WI38 (cell line): ENCODE data around the gene FBXL12.

Source experiments
- H3K4me3 ChIP-seq: 2 replicates; pipeline ENCODE4 v1.5.1; 2011; ENCODE audit warnings: low read depth, mild to moderate bottlenecking, control low read depth, low read length
- TF ChIP-seq, protein P1 (sequence below): IDR thresholded peaks from 2 replicates; pipeline ENCODE4 v1.5.1; 2012; ENCODE audit warnings: low read depth, mild to moderate bottlenecking, control low read depth, low read length

Gene FBXL12, protein sequence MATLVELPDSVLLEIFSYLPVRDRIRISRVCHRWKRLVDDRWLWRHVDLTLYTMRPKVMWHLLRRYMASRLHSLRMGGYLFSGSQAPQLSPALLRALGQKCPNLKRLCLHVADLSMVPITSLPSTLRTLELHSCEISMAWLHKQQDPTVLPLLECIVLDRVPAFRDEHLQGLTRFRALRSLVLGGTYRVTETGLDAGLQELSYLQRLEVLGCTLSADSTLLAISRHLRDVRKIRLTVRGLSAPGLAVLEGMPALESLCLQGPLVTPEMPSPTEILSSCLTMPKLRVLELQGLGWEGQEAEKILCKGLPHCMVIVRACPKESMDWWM

DNA sequence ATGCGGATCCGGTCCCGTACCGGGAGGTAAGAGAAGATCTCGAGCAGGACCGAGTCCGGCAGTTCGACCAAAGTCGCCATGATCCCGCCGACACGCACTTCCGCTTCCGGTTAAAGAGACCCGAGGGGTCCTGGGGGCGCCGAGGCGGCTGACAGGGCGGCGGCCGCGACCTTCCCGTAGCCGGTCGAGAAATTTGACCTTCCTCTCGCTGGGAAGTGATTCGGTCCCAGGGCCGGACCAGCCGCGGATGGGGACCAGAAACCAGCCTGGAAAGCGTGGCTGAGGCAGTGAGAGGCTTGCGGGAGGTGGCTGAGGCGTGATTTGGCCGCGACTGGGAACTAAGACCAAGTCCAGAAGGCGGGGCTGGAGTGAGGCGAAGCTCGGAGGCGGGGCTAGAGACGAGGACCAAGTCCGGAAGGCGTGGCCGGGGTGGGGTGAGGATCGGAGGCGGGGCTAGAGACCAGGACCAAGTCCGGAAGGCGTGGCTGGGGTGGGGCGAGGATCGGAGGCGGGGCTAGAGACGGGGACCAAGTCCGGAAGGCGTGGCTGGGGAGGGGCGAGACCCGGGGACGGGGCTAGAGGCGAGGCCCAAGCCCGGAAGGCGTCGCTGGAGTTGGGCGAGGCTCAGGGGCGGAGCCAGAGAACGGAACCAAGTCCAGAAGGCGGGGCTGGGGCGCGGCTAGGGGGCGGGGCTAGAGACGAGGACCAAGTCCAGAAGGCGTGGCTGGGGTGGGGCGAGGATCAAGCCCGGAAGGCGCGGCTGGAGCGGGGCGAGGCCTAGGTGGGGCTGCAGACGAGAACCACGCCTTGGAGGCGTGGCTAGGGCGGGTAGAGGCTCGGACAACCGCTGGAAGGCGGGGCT lies at the start of gene FBXL12:
TSS of gene FBXL12 (minus strand) at position 346 of the 862 bp plus-strand sequence. CDS start at position 80, 266 bp downstream.
- TF ChIP-seq, protein P1, sequence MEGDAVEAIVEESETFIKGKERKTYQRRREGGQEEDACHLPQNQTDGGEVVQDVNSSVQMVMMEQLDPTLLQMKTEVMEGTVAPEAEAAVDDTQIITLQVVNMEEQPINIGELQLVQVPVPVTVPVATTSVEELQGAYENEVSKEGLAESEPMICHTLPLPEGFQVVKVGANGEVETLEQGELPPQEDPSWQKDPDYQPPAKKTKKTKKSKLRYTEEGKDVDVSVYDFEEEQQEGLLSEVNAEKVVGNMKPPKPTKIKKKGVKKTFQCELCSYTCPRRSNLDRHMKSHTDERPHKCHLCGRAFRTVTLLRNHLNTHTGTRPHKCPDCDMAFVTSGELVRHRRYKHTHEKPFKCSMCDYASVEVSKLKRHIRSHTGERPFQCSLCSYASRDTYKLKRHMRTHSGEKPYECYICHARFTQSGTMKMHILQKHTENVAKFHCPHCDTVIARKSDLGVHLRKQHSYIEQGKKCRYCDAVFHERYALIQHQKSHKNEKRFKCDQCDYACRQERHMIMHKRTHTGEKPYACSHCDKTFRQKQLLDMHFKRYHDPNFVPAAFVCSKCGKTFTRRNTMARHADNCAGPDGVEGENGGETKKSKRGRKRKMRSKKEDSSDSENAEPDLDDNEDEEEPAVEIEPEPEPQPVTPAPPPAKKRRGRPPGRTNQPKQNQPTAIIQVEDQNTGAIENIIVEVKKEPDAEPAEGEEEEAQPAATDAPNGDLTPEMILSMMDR: no peak
- H3K4me3 ChIP-seq: peak within 1 kb of the TSS; percentile 99

DNA sequence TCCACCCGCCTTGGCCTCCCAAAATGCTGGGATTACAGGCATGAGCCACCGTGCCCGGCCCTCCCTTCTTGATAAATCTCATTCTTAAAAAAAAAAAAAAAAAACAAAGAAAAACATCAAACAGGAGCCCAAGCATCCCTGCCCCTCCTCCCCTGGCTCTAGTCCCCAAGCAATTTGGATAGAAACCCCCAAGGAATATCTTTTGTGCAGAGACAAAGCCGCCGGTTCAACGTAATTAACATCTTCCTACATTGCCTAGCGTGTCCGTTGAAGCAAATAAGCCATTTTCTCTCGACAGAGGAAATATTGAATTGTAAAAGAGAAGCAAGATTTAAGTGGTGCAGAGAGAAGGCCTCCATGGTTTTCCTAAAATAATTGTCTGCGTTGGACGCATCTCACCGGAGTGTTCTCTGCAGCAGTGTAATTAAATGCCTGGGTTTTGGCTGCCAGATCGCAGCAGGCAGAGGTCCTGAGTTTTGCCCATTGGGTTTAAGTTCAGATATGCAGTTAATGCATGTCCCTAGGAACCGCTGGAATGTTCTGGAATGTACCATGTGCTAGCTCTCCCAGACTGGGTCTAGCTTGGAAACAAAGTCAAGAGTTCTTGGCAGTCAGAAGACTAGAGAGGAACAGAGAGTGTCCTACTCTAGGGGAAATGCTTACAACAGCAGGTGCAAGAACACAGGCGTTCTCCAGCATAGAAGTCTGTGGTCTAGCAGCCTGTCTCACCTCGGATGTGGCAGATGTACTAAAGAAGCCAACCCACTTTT lies 47.0 kb upstream of the FBXL12 start:
- TF ChIP-seq, protein P1: no peak
- H3K4me3 ChIP-seq: no peak overlapping the region

DNA sequence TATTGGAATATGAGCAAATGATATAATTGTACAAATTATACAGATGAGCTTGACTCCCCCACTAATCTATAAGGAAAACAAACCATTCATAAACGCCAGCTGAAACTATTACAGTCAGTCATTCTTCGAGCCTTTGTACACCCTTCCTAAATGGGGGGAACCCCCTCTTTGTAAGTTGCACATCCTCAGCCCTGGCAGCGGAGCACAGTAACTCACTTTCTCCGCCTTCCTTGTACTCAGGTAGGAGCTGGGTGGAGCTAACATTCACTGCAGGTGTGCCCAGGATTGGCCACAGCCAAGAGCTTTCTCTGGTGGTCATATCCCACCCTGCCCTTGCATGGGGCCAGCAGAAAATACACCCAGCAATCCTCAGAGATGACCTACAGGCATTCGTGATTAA lies 44.9 kb upstream of the FBXL12 start:
- no peak overlapping the region for H3K4me3 ChIP-seq
- TF ChIP-seq, protein P1: no peak

DNA sequence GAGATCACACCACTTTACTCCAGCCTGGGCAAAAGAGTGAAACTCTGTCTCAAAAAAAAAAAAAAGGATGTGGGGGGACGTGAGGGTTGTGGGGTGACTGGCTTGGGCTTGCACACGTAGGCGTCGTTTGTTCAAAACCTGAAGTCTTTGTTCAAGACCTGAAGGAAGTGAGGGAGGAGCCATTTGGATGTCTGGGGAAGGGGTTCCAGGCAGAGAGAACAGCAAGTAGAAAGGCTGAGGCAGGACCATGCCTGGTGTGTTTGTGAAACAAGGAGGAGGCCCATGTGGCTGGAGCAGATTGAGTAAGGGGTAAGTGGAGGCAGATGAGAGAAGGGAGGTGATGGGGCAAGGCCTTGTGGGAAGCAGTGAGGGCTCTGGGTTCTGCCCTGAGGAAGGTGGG lies 44.1 kb upstream of the FBXL12 start:
- H3K4me3 ChIP-seq: no peak overlapping the region
- TF ChIP-seq, protein P1: no peak

DNA sequence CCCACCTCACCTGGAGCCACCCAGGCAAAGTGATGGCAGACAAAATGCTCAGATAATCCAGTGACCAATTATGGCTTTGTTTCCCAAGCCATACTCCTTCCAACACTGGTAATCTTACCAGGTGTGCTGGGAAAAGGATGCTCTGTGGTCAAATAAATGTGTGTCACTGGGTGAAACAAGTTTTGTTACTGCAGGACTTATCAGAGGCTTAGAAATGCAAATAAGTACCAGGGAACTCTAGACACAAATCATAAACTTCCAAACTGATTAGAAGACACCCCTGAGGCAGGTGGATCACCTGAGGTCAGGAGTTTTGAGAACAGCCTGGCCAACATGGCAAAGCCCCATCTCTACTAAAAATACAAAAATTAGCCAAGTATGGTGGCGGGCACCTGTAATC lies 42.6 kb upstream of the FBXL12 start:
- H3K4me3 ChIP-seq: no peak overlapping the region
- TF ChIP-seq, protein P1: no peak

DNA sequence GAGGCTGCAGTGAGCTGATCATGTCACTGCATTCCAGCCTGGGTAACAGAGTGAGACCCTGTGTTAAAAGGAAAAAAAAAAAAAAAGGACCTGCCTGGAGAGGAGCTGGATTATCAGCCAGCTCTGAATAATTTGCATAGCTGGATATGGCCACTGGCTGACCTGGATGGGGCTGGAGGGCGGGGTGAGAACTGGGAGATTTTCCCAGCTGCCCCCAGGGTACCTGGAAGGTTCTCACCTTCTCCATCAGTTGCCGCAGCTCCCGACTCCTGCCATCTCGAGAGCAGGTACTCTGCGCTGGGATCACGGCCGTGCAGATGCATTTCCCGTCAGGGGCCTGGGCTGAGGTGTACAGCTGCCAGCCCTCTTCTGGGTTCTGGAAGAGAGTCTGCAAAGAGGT lies 41.5 kb upstream of the FBXL12 start:
- TF ChIP-seq, protein P1: no peak
- no peak overlapping the region for H3K4me3 ChIP-seq
